Caco-2 (cell line): Measurements from ENCODE around the gene ALDH3B2. TPM values are rescaled to one million over a fixed set of nuclear protein-coding genes. Genes with fewer than 3 reads are reported as not detected.
A peak's percentile ranks its signal among the peaks of the same experiment; 100 is the strongest.
"Not testable (repeated sequence)": the region's sequence is repeated elsewhere in the genome, so short reads cannot be mapped to it uniquely, and the experiment has no call there.

Experiments
- BruUV-seq: library from RNA; stranded (reverse); fragments of 400-500 nt; replicated peaks from 2 replicates; lab custom pipeline; 2021; lab: Mats Ljungman, UMichigan
- CTCF ChIA-PET: fragments of 300-600 bp; sonication (Branson Sonifier 250); formaldehyde crosslinking; loops from one replicate; lab custom pipeline; 2022; ENCODE audit warnings: antibody characterized with exemption; lab: Charles Lee
- POLR2A ChIA-PET: fragments of 300-600 bp; sonication (Branson Sonifier 250); formaldehyde crosslinking; loops from one replicate; lab custom pipeline; 2022; ENCODE audit warnings: antibody characterized with exemption; lab: Charles Lee
- DNase-seq, 2 experiments: peaks; one replicate each; pipeline versions ENCODE4 v3.0.0 to v3.0.0-alpha.2; 2020 to 2022
- H3K27me3 ChIP-seq: replicated peaks from 2 replicates; pipeline ENCODE4 v1.6.0; 2011; ENCODE audit warnings: low read length; ENCODE audit not compliant: control insufficient read depth, insufficient read depth
- H3K36me3 ChIP-seq: 2 replicates; pipeline ENCODE4 v1.5.1; 2011; ENCODE audit warnings: low read length; ENCODE audit not compliant: control insufficient read depth, insufficient read depth
- H3K4me1 ChIP-seq: fragments of 250-450 bp; sonication (Bioruptor Pico); 2 replicates; pipeline ENCODE4 v1.5.1; 2020; ENCODE audit warnings: mild to moderate bottlenecking
- H3K4me3 ChIP-seq: 2 replicates; pipeline ENCODE4 v1.5.1; 2011; ENCODE audit warnings: low read depth, mild to moderate bottlenecking, control low read depth, low read length
- H3K9me3 ChIP-seq: fragments of 250-450 bp; sonication (Bioruptor Pico); 2 replicates; pipeline ENCODE4 v1.5.1; 2020; ENCODE audit warnings: mild to moderate bottlenecking, moderate library complexity
- H3K27ac Mint-ChIP-seq: one replicate; pipeline ENCODE4 v1.8.0; 2022; ENCODE audit warnings: mixed read lengths; ENCODE audit not compliant: unreplicated experiment
- H3K27me3 Mint-ChIP-seq: one replicate; pipeline ENCODE4 v1.8.0; 2022; ENCODE audit warnings: mixed read lengths; ENCODE audit not compliant: insufficient read depth, unreplicated experiment
- H3K36me3 Mint-ChIP-seq: one replicate; pipeline ENCODE4 v1.8.0; 2022; ENCODE audit warnings: mild to moderate bottlenecking, mixed read lengths; ENCODE audit not compliant: insufficient read depth, unreplicated experiment
- H3K4me1 Mint-ChIP-seq: one replicate; pipeline ENCODE4 v1.8.0; 2022; ENCODE audit warnings: low read depth, mixed read lengths; ENCODE audit not compliant: unreplicated experiment
- H3K4me3 Mint-ChIP-seq: one replicate; pipeline ENCODE4 v1.8.0; 2022; ENCODE audit warnings: mild to moderate bottlenecking, moderate library complexity, mixed read lengths; ENCODE audit not compliant: unreplicated experiment
- H3K9me3 Mint-ChIP-seq: one replicate; pipeline ENCODE4 v1.8.0; 2022; ENCODE audit warnings: mixed read lengths; ENCODE audit not compliant: unreplicated experiment
- CTCF ChIP-seq, 2 experiments: fragments of 200-600 bp in 1 of 2; IDR thresholded peaks; 1 replicate in 1 of 2; 2 replicates in 1 of 2; pipeline versions ENCODE4 v1.5.1 to v1.8.0; 2011 to 2022; ENCODE audit warnings: antibody characterized with exemption in 1 of 2, control low read depth in 1 of 2, inconsistent platforms in 1 of 2, low read depth in 1 of 2, low read length in 1 of 2, mild to moderate bottlenecking in 1 of 2, moderate library complexity in 1 of 2; ENCODE audit not compliant: insufficient read depth in 1 of 2, severe bottlenecking in 1 of 2, unreplicated experiment in 1 of 2
- intact Hi-C: fragments of 100-400 bp; cut with micrococcal nuclease; formaldehyde crosslinking; loops from one replicate; pipeline ENCODE4 v1.10.0; 2022; ENCODE audit not compliant: unreplicated experiment
- total RNA-seq: library from RNA; stranded (reverse); gene quantifications from 2 replicates; pipeline ENCODE4 v1.2.3, GENCODE V29; 2022

ALDH3B2 gene
- total RNA-seq, 1 experiment from 2014 or later: 0.54 TPM

GRCh38 chr11:67627812-67628624, 46.4 kb downstream of the ALDH3B2 start:
- Histone ChIP-seq H3K4me3 (no peak overlapping the region), H3K9me3 (no peaks in the 10 kb centered on the region), H3K27me3 (no peaks in the 10 kb centered on the region), H3K4me1 (peaks cover 11% of the 10 kb centered on the region), H3K36me3 (no peaks in the 10 kb centered on the region)
- no peak for DNase-seq
- Mint-ChIP-seq H3K9me3 (peaks cover 9% of the 10 kb centered on the region), H3K4me3 (peak overlapping the region; percentile 17), H3K4me1 (peaks cover 7% of the 10 kb centered on the region), H3K36me3 (peaks cover 26% of the 10 kb centered on the region), H3K27ac (no peak overlapping the region), H3K27me3 (no peaks in the 10 kb centered on the region)
- CTCF ChIA-PET: interaction anchor here (0.6 to 3.0 kb wide), 10 partner anchors 14 to 597 kb away, joined by 3 to 51 read pairs (median 3); no protein-coding TSS in a partner anchor
- intact Hi-C loops: no loop called here
- POLR2A ChIA-PET: no interaction called here
- TF ChIP-seq CTCF (IDR thresholded peaks at IDR 0.05; ENCODE audit: insufficient read depth in 1 of 2, low read depth in 1 of 2, low read length in 1 of 2, severe bottlenecking in 1 of 2, unreplicated experiment in 1 of 2): no peak
- no TSS peak for BruUV-seq

- H3K27ac Mint-ChIP-seq: no peak overlapping the region
- H3K4me3 ChIP-seq: no peak overlapping the region
- ChIA-PET POLR2A (no interaction called here), CTCF (interaction anchor here (0.7 to 1.0 kb wide), 3 partner anchors 72 to 246 kb away, joined by 3 read pairs; no protein-coding TSS in a partner anchor)
- no peaks in the 10 kb centered on the region for H3K27me3 ChIP-seq
- no peaks in the 10 kb centered on the region for H3K27me3 Mint-ChIP-seq
- H3K9me3 Mint-ChIP-seq: peaks cover 9% of the 10 kb centered on the region
- no peaks in the 10 kb centered on the region for H3K36me3 ChIP-seq
- intact Hi-C loops: no loop called here
- H3K4me1 Mint-ChIP-seq: peaks cover 7% of the 10 kb centered on the region
- no peak for TF ChIP-seq CTCF (IDR thresholded peaks at IDR 0.05; ENCODE audit: insufficient read depth in 1 of 2, low read depth in 1 of 2, low read length in 1 of 2, severe bottlenecking in 1 of 2, unreplicated experiment in 1 of 2)
- H3K4me3 Mint-ChIP-seq: peak overlapping the region; percentile 17
- no TSS peak for BruUV-seq
- H3K36me3 Mint-ChIP-seq: peaks cover 26% of the 10 kb centered on the region
- DNase-seq: no peak
- no peaks in the 10 kb centered on the region for H3K9me3 ChIP-seq
- H3K4me1 ChIP-seq: peaks cover 11% of the 10 kb centered on the region
These were observed 47.0 kb downstream of the ALDH3B2 start for GRCh38 chr11:67627441-67627811.

GRCh38 chr11:67626970-67627369, 47.5 kb downstream of the ALDH3B2 start:
- Mint-ChIP-seq H3K9me3 (peaks cover 9% of the 10 kb centered on the region), H3K27ac (no peak overlapping the region), H3K36me3 (peaks cover 25% of the 10 kb centered on the region), H3K27me3 (no peaks in the 10 kb centered on the region), H3K4me1 (peaks cover 4% of the 10 kb centered on the region), H3K4me3 (no peak overlapping the region)
- H3K27me3 ChIP-seq: no peaks in the 10 kb centered on the region
- no peak overlapping the region for H3K4me3 ChIP-seq
- no peak for DNase-seq
- H3K9me3 ChIP-seq: no peaks in the 10 kb centered on the region
- intact Hi-C loops: no loop called here
- no peaks in the 10 kb centered on the region for H3K36me3 ChIP-seq
- no peak for TF ChIP-seq CTCF (IDR thresholded peaks at IDR 0.05; ENCODE audit: insufficient read depth in 1 of 2, low read depth in 1 of 2, low read length in 1 of 2, severe bottlenecking in 1 of 2, unreplicated experiment in 1 of 2)
- no TSS peak for BruUV-seq
- H3K4me1 ChIP-seq: peaks cover 11% of the 10 kb centered on the region
- ChIA-PET CTCF (interaction anchor here (0.6 to 1.2 kb wide), 5 partner anchors 13 to 245 kb away, joined by 3 to 5 read pairs (median 3); no protein-coding TSS in a partner anchor), POLR2A (no interaction called here)

- BruUV-seq, intact Hi-C loops, H3K4me1 Mint-ChIP-seq, H3K4me1 ChIP-seq, H3K27ac Mint-ChIP-seq, POLR2A ChIA-PET, H3K27me3 ChIP-seq, H3K27me3 Mint-ChIP-seq, DNase-seq, H3K9me3 Mint-ChIP-seq, H3K9me3 ChIP-seq, H3K36me3 ChIP-seq, H3K4me3 Mint-ChIP-seq, H3K4me3 ChIP-seq: not testable (repeated sequence)
- CTCF ChIA-PET: interaction anchor here (0.6 to 1.2 kb wide), 4 partner anchors 12 to 231 kb away, joined by 3 to 5 read pairs (median 4); no protein-coding TSS in a partner anchor
- H3K36me3 Mint-ChIP-seq: peaks cover 20% of the 10 kb centered on the region
These were observed 48.1 kb downstream of the ALDH3B2 start for GRCh38 chr11:67626131-67626833.
